ENCODE results near the gene CTNNA3.

The CTNNA3 gene

GRCh38 chr10:66795866-66796265 lies 900.1 kb downstream of the CTNNA3 start:
- DNase-seq, result no peak

- DNase-seq, result no peak
Observed at GRCh38 chr10:66792441-66792840, 903.6 kb downstream of the CTNNA3 start.

GRCh38 chr10:66788178-66788987 lies 907.6 kb downstream of the CTNNA3 start:
- DNase-seq, result no peak

GRCh38 chr10:66786709-66787108 lies 909.3 kb downstream of the CTNNA3 start:
- no peak for DNase-seq

- DNase-seq, result no peak
Observed at GRCh38 chr10:66784770-66785169, 911.2 kb downstream of the CTNNA3 start.

GRCh38 chr10:66783316-66783715 lies 912.7 kb downstream of the CTNNA3 start:
- DNase-seq, result no peak

- DNase-seq, result no peak
Observed at GRCh38 chr10:66782776-66783175, 913.2 kb downstream of the CTNNA3 start.

GRCh38 chr10:66782144-66782543 lies 913.9 kb downstream of the CTNNA3 start:
- DNase-seq, result no peak

GRCh38 chr10:66780796-66781195 lies 915.2 kb downstream of the CTNNA3 start:
- no peak for DNase-seq

- no peak for DNase-seq
Observed at GRCh38 chr10:66778351-66778750, 917.6 kb downstream of the CTNNA3 start.

- no peak for DNase-seq
Observed at GRCh38 chr10:66777665-66778064, 918.3 kb downstream of the CTNNA3 start.

GRCh38 chr10:66773472-66773817 lies 922.5 kb downstream of the CTNNA3 start:
- no peak for DNase-seq

- DNase-seq, result no peak
Observed at GRCh38 chr10:66772548-66773471, 923.2 kb downstream of the CTNNA3 start.

- DNase-seq, result no peak
Observed at GRCh38 chr10:66767707-66768106, 928.3 kb downstream of the CTNNA3 start.

GRCh38 chr10:66762218-66762729 lies 933.7 kb downstream of the CTNNA3 start:
- no peak for DNase-seq

GRCh38 chr10:66760941-66761340 lies 935.1 kb downstream of the CTNNA3 start:
- no peak for DNase-seq

- DNase-seq, result no peak
Observed at GRCh38 chr10:66755474-66755873, 940.5 kb downstream of the CTNNA3 start.

- DNase-seq, result no peak
Observed at GRCh38 chr10:66752714-66753113, 943.3 kb downstream of the CTNNA3 start.

- no peak for DNase-seq
Observed at GRCh38 chr10:66748217-66748616, 947.8 kb downstream of the CTNNA3 start.

GRCh38 chr10:66747451-66747850 lies 948.5 kb downstream of the CTNNA3 start:
- DNase-seq, result peak in 1 of 5 experiments; percentile 19

- no peak for DNase-seq
Observed at GRCh38 chr10:66746711-66747110, 949.3 kb downstream of the CTNNA3 start.

GRCh38 chr10:66746246-66746645 lies 949.7 kb downstream of the CTNNA3 start:
- DNase-seq, result no peak

GRCh38 chr10:66744915-66745314 lies 951.1 kb downstream of the CTNNA3 start:
- DNase-seq, result no peak

GRCh38 chr10:66737241-66737640 lies 958.8 kb downstream of the CTNNA3 start:
- no peak for DNase-seq

All from T-helper 2 cell (primary cell).